ENCODE measurements around the gene ROR1. TPM values are rescaled to one million over a fixed set of nuclear protein-coding genes. Genes with fewer than 3 reads are reported as not detected.

Gene ROR1
- total RNA-seq, 1 experiment from 2014 or later = 2.7 TPM

DNA sequence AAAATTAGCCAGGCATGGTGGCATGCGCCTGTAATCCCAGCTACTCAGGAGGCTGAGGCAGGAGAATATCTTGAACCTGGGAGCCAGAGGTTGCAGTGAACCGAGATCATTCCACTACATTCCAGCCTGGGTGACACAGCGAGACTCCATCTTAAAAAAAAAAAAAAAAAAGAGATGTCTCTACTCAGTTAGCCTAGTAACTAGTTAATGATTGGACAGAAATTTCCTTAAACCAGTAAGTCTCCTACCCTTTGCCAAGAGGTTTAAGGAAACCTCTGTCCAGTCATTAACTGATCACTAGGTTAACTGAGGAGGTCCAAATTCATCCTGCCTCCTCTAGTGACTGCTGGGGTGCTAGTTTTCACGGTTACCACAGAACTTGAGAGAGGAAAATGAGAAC is 285.7 kb downstream of the ROR1 start:
- H3K27ac ChIP-seq (ENCODE audit: low read depth, low read length) = no peak overlapping the region
- BruUV-seq (replicated peaks) = no TSS peak
- no peaks in the 10 kb centered on the region for H3K9me3 ChIP-seq (ENCODE audit: control insufficient read depth in 1 of 2, insufficient read depth in 1 of 2, low read depth in 1 of 2, low read length in 2 of 2)
- H3K4me2 ChIP-seq (ENCODE audit: low read length) = no peak overlapping the region
- H3K27me3 ChIP-seq (ENCODE audit: insufficient read depth, low read length) = no peaks in the 10 kb centered on the region
- CTCF ChIA-PET = no interaction called here
- intact Hi-C loops (cut with micrococcal nuclease) = no loop called here
- ATAC-seq = no peak
- TF ChIP-seq YY1 (IDR thresholded peaks at IDR 0.05; ENCODE audit: extremely low read depth, insufficient replicate concordance, low read depth, low read length) (no peak), CBX3 (IDR thresholded peaks at IDR 0.05; ENCODE audit: low read depth) (no peak), POLR2A (IDR thresholded peaks at IDR 0.05; ENCODE audit: borderline replicate concordance, extremely low read depth, insufficient read depth, insufficient read length) (no peak), POLR2AphosphoS5 (IDR thresholded peaks at IDR 0.05; ENCODE audit: low read depth, low read length) (no peak), ZFX (IDR thresholded peaks at IDR 0.05) (no peak), FOSL1 (IDR thresholded peaks at IDR 0.05; ENCODE audit: low read depth) (no peak), ELF1 (IDR thresholded peaks at IDR 0.05; ENCODE audit: borderline replicate concordance, low read depth) (no peak), EZH2 (IDR thresholded peaks at IDR 0.05) (no peak), CEBPB (IDR thresholded peaks at IDR 0.05; ENCODE audit: low read depth) (no peak), RAD21 (IDR thresholded peaks at IDR 0.05; ENCODE audit: low read depth) (no peak), TCF7L2 (IDR thresholded peaks at IDR 0.05; ENCODE audit: borderline replicate concordance, extremely low read depth, insufficient read depth, insufficient read length) (no peak), ZBTB33 (IDR thresholded peaks at IDR 0.05; ENCODE audit: extremely low read depth, insufficient replicate concordance, low read length) (no peak), EZH2phosphoT487 (IDR thresholded peaks at IDR 0.05; ENCODE audit: borderline replicate concordance) (no peak), EGR1 (IDR thresholded peaks at IDR 0.05; ENCODE audit: low read depth) (no peak), MAX (IDR thresholded peaks at IDR 0.05) (no peak)
- TF ChIP-seq, protein P1, sequence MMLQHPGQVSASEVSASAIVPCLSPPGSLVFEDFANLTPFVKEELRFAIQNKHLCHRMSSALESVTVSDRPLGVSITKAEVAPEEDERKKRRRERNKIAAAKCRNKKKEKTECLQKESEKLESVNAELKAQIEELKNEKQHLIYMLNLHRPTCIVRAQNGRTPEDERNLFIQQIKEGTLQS (IDR thresholded peaks at IDR 0.05) = no peak
- TF ChIP-seq, protein P2, sequence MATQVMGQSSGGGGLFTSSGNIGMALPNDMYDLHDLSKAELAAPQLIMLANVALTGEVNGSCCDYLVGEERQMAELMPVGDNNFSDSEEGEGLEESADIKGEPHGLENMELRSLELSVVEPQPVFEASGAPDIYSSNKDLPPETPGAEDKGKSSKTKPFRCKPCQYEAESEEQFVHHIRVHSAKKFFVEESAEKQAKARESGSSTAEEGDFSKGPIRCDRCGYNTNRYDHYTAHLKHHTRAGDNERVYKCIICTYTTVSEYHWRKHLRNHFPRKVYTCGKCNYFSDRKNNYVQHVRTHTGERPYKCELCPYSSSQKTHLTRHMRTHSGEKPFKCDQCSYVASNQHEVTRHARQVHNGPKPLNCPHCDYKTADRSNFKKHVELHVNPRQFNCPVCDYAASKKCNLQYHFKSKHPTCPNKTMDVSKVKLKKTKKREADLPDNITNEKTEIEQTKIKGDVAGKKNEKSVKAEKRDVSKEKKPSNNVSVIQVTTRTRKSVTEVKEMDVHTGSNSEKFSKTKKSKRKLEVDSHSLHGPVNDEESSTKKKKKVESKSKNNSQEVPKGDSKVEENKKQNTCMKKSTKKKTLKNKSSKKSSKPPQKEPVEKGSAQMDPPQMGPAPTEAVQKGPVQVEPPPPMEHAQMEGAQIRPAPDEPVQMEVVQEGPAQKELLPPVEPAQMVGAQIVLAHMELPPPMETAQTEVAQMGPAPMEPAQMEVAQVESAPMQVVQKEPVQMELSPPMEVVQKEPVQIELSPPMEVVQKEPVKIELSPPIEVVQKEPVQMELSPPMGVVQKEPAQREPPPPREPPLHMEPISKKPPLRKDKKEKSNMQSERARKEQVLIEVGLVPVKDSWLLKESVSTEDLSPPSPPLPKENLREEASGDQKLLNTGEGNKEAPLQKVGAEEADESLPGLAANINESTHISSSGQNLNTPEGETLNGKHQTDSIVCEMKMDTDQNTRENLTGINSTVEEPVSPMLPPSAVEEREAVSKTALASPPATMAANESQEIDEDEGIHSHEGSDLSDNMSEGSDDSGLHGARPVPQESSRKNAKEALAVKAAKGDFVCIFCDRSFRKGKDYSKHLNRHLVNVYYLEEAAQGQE (IDR thresholded peaks at IDR 0.05; ENCODE audit: low read depth) = no peak
- TF ChIP-seq, protein P3, sequence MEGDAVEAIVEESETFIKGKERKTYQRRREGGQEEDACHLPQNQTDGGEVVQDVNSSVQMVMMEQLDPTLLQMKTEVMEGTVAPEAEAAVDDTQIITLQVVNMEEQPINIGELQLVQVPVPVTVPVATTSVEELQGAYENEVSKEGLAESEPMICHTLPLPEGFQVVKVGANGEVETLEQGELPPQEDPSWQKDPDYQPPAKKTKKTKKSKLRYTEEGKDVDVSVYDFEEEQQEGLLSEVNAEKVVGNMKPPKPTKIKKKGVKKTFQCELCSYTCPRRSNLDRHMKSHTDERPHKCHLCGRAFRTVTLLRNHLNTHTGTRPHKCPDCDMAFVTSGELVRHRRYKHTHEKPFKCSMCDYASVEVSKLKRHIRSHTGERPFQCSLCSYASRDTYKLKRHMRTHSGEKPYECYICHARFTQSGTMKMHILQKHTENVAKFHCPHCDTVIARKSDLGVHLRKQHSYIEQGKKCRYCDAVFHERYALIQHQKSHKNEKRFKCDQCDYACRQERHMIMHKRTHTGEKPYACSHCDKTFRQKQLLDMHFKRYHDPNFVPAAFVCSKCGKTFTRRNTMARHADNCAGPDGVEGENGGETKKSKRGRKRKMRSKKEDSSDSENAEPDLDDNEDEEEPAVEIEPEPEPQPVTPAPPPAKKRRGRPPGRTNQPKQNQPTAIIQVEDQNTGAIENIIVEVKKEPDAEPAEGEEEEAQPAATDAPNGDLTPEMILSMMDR (IDR thresholded peaks at IDR 0.05 in 2 of 3, conservative IDR thresholded peaks at IDR 0.05 in 1 of 3; ENCODE audit: borderline replicate concordance in 1 of 3, insufficient read depth in 1 of 3, low read depth in 2 of 3, low read length in 2 of 3) = no peak
- no peaks in the 10 kb centered on the region for H3K9me2 ChIP-seq (ENCODE audit: insufficient read depth)
- H3K79me2 ChIP-seq (ENCODE audit: insufficient read depth, low read length) = no peaks in the 10 kb centered on the region
- RAD21 ChIA-PET (ENCODE audit: low non-redundant PET in 1 of 2, low total read pairs in 2 of 2, uncharacterized antibody in 2 of 2, unreplicated experiment in 2 of 2) = no interaction called here
- no peak for DNase-seq (ENCODE audit: low read depth, low spot score)
- H4K20me1 ChIP-seq (ENCODE audit: insufficient read depth) = no peaks in the 10 kb centered on the region
- H3K36me3 ChIP-seq (ENCODE audit: control insufficient read depth in 1 of 2, insufficient read depth in 2 of 2, low read length in 2 of 2) = no peaks in the 10 kb centered on the region
- H3K4me1 ChIP-seq (ENCODE audit: control insufficient read depth in 1 of 2, insufficient read depth in 2 of 2, low read length in 2 of 2) = no peaks in the 10 kb centered on the region
- no peak overlapping the region for H2AFZ ChIP-seq (ENCODE audit: low read depth, low read length, poor library complexity, severe bottlenecking)
- no peak overlapping the region for H3K9ac ChIP-seq (ENCODE audit: low read length)
- no peak overlapping the region for H3K4me3 ChIP-seq (replicated peaks in 1 of 2; ENCODE audit: low read depth in 1 of 2, low read length in 2 of 2)
- POLR2A ChIA-PET = no interaction called here

Measured in HCT116 (cell line).